Stimulated activated naive CD8-positive, alpha-beta T cell treated with anti-CD3 and anti-CD28 coated beads, Interleukin-15, Interleukin-2, amounts not matched to agents 100 ng/mL and 50 ng/mL, for 24 hours (primary cell): ENCODE measurements around the gene TLE2.
A peak's percentile ranks its signal among the peaks of the same experiment; 100 is the strongest.

ENCODE experiments used
- H3K27ac Mint-ChIP-seq: one replicate; pipeline ENCODE4 v1.8.0; 2021; ENCODE audit warnings: mild to moderate bottlenecking, mixed read lengths
- H3K27me3 Mint-ChIP-seq: one replicate; pipeline ENCODE4 v1.8.0; 2021; ENCODE audit warnings: mixed read lengths
- H3K36me3 Mint-ChIP-seq: one replicate; pipeline ENCODE4 v1.8.0; 2021; ENCODE audit warnings: low read depth, mixed read lengths
- H3K4me1 Mint-ChIP-seq: one replicate; pipeline ENCODE4 v1.8.0; 2021; ENCODE audit warnings: low read depth, mixed read lengths
- H3K4me3 Mint-ChIP-seq: one replicate; pipeline ENCODE4 v1.8.0; 2021; ENCODE audit warnings: mild to moderate bottlenecking, mixed read lengths
- H3K9me3 Mint-ChIP-seq: one replicate; pipeline ENCODE4 v1.8.0; 2021; ENCODE audit warnings: mixed read lengths

The TLE2 gene

DNA sequence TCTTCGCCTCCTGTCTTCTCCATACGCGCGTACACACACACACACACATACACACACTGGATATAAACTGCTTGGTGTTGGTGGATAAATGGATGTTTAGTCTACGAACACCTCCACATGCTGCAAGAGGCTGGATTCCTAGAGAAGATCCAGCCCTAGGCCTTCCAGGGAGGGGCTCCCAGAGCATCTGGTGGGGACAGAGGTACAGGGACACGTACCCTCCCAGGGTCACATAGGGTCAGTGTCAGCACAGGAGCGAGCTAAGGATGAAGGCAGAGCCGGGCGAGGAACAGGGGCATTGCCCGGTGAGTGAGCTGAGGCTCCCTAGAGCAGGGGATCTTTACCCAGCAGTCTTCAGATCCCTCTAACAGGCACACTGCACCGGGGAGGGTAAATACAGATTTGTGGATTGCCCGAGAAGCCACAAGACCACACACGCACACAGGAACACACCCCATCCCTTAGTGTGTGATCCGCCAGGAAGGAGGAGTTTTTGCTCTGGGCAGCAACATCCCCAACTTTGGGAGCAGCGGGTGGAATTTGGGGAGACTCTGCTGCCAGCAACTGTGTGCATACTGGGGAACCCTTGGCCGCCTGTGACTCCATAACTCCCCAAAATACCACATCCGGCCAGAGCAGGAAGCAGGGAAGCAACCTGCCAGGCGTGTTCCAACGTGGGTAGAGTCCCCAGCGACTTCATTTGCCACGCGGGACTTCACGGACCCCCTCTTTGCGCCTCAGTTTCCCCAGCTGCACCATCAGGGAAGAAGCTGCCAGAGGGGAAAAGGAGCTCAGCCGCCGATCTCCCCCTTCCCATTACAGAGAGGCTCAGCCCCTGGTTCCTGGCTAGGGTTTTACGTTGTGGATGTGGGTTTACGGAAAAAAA lies 5.8 kb upstream of the TLE2 start:
- Mint-ChIP-seq H3K4me1 (peaks cover 15% of the 10 kb centered on the region), H3K36me3 (no peaks in the 10 kb centered on the region), H3K4me3 (peak overlapping the region; percentile 85), H3K27ac (peak overlapping the region; percentile 96), H3K27me3 (peaks cover 6% of the 10 kb centered on the region), H3K9me3 (no peaks in the 10 kb centered on the region)

DNA sequence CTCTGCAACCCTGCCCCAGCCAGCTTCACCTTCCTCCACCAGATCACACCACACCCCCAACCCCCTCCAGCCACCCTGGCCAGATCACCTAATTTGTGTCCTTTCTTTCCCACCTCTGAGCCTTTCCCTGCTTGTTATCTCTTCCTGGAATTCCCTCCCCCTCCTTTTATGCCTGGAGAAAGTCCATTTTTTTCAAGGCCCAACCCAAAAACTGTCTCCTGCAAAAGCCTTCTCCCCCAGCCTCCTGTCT lies 5.3 kb upstream of the TLE2 start:
- Mint-ChIP-seq H3K4me1 (peaks cover 19% of the 10 kb centered on the region), H3K27ac (no peak overlapping the region), H3K36me3 (no peaks in the 10 kb centered on the region), H3K9me3 (no peaks in the 10 kb centered on the region), H3K4me3 (peak overlapping the region; percentile 33), H3K27me3 (peaks cover 6% of the 10 kb centered on the region)

DNA sequence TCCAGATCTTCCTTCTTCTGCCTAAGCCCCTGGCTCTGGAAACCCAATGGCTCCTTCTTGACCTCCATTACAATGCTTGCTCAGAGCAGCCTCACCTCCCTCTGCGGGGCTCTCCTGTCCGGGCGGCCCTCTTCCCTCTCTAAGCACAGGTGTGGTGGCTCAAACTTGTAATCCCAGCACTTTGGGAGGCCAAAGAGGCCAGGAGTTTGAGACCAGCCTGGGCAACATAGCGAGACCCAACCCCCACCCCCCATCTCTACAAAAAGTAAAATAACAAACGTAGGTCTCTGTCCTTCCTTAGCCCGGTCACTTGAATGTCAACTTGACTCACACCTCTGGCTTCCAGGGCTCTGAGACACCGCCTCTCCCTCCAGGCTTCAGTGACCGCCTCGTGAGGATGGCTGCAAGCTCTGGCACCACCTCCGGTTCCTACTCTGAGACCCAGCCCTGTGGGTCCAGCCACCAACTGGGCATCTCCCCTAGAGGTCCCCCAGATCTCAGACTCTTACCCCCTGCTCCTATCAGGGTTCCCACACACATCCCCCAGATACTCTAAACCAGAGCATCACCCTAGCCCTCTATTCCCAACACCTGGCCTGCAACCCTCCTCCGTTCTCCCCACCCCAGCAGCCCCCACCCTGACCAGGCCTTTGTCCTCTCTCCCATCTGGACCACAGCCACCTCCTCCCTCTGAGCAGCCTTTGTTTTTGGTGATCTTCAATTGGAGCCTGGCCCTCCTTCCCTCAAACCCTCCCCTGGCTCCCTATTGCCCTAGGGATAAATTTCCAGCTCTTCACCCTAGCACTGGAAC lies 4.7 kb upstream of the TLE2 start:
- H3K4me3 Mint-ChIP-seq, result peak overlapping the region; percentile 33
- H3K4me1 Mint-ChIP-seq, result peaks cover 19% of the 10 kb centered on the region
- H3K27ac Mint-ChIP-seq, result no peak overlapping the region
- no peaks in the 10 kb centered on the region for H3K36me3 Mint-ChIP-seq
- H3K27me3 Mint-ChIP-seq, result peaks cover 6% of the 10 kb centered on the region
- H3K9me3 Mint-ChIP-seq, result no peaks in the 10 kb centered on the region

DNA sequence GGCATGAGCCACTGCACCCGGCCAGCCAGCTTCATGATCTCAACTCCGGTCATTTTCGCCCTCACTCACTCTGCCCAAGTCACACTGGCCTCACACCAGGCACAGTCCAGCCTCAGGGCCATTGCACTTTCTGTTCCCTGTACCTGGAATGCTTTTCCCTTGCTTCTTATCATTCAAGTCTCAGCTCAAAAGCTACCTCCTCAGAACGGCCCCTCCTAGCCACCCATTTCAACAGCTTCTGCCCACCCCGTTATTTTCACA lies 2.5 kb upstream of the TLE2 start:
- Mint-ChIP-seq H3K27me3 (peaks cover 12% of the 10 kb centered on the region), H3K36me3 (no peaks in the 10 kb centered on the region), H3K4me1 (peaks cover 19% of the 10 kb centered on the region), H3K4me3 (no peak overlapping the region), H3K27ac (peak overlapping the region; percentile 22), H3K9me3 (no peaks in the 10 kb centered on the region)

DNA sequence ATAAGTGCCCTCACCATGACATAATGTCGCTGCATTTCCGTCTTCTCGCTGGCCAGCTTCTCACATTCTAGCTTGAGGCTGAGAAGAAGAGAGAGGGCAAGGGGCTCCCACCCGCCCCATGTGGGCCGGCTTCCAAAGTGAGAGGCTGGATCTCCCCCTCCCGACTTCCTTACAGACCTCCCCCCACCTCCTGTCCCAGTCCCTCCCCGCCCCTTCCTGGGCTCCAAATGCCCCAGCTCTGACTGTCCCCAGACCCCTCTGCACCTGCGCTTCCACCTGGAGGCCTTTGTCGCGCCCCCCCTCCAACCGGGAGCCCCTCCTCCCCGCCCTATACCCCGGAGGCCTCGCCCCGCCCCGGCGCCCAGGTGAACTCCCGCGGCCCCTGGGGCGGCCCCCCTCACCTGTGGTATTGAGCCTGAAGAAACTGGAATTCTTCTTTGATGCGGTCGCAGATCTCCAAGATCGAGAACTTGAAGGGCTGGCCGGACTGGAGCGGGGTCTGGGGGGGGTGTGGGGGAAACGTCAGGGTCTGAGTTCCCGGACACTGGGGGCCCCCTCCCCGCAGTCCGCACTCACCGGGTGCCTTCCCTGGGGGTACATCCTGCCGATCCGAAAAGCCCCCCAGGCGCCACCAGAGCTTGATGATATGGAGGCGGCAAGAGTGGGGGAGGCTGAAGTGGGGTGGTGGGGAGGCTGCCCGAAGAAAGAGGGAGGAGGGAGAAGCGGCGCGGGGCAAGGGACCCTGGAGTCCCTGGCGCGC lies 595 bp downstream of the TLE2 start:
- peaks cover 14% of the 10 kb centered on the region for H3K27me3 Mint-ChIP-seq
- no peak overlapping the region for H3K27ac Mint-ChIP-seq
- no peaks in the 10 kb centered on the region for H3K36me3 Mint-ChIP-seq
- peaks cover 21% of the 10 kb centered on the region for H3K4me1 Mint-ChIP-seq
- H3K4me3 Mint-ChIP-seq, result peak overlapping the region; percentile 37
- no peaks in the 10 kb centered on the region for H3K9me3 Mint-ChIP-seq

- H3K4me3 Mint-ChIP-seq, result no peak overlapping the region
Measured at GRCh38 chr19:3027981-3028304, 1.1 kb downstream of the TLE2 start.

GRCh38 chr19:3027292-3027691 lies 1.8 kb downstream of the TLE2 start:
- peaks cover 21% of the 10 kb centered on the region for H3K4me1 Mint-ChIP-seq
- H3K36me3 Mint-ChIP-seq, result no peaks in the 10 kb centered on the region
- no peaks in the 10 kb centered on the region for H3K9me3 Mint-ChIP-seq
- no peak overlapping the region for H3K27ac Mint-ChIP-seq
- H3K27me3 Mint-ChIP-seq, result peaks cover 14% of the 10 kb centered on the region
- H3K4me3 Mint-ChIP-seq, result no peak overlapping the region

More at GRCh38 chr19:3027981-3028304, 1.1 kb downstream of the TLE2 start:
- H3K36me3 Mint-ChIP-seq, result no peaks in the 10 kb centered on the region
- H3K9me3 Mint-ChIP-seq, result no peaks in the 10 kb centered on the region
- peaks cover 21% of the 10 kb centered on the region for H3K4me1 Mint-ChIP-seq
- H3K27me3 Mint-ChIP-seq, result peaks cover 14% of the 10 kb centered on the region
- no peak overlapping the region for H3K27ac Mint-ChIP-seq

- no peaks in the 10 kb centered on the region for H3K36me3 Mint-ChIP-seq
- H3K9me3 Mint-ChIP-seq, result no peaks in the 10 kb centered on the region
- H3K4me1 Mint-ChIP-seq, result peaks cover 21% of the 10 kb centered on the region
- H3K27me3 Mint-ChIP-seq, result peaks cover 14% of the 10 kb centered on the region
- no peak overlapping the region for H3K27ac Mint-ChIP-seq
- no peak overlapping the region for H3K4me3 Mint-ChIP-seq
Measured at GRCh38 chr19:3026768-3027167, 2.3 kb downstream of the TLE2 start.

- Mint-ChIP-seq H3K36me3 (no peaks in the 10 kb centered on the region), H3K27me3 (peaks cover 14% of the 10 kb centered on the region), H3K4me1 (peaks cover 21% of the 10 kb centered on the region), H3K4me3 (no peak overlapping the region), H3K9me3 (no peaks in the 10 kb centered on the region), H3K27ac (no peak overlapping the region)
Measured at GRCh38 chr19:3025549-3025886, 3.6 kb downstream of the TLE2 start.

DNA sequence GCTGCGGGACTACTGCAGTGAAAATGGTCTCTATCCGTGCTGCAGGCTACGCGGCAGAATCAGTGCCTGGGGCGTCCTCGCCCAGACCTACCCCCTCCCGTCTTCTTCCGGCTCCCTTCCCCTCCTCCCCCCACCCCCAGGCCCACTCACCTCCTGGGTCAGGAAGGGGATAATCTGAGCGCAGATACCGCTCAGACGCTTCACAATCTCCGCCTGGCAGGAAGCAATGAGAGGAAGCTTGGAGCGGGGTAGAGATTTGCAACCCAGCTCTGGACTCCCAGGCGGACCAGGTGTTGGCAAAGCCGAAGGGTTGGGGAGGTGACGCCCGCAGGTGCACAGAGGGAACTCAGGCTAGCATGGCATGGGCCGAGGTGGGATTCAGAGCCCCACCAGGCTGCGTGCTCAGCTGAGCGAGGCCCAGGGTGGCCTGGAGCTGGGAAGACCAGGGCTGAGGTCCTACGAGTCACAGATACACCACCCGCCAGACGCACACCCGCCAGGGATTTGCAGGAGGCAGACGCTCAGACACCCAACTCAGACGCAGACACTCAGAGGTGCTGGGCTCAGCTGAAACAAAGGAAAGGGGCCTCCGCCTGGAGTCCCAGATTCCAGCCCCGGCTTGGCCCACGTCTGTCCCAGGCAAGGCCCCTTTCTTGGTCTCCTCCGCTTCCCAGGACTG lies 4.1 kb downstream of the TLE2 start:
- Mint-ChIP-seq H3K36me3 (no peaks in the 10 kb centered on the region), H3K9me3 (no peaks in the 10 kb centered on the region), H3K27me3 (peaks cover 9% of the 10 kb centered on the region), H3K4me3 (no peak overlapping the region), H3K27ac (no peak overlapping the region), H3K4me1 (peaks cover 21% of the 10 kb centered on the region)

DNA sequence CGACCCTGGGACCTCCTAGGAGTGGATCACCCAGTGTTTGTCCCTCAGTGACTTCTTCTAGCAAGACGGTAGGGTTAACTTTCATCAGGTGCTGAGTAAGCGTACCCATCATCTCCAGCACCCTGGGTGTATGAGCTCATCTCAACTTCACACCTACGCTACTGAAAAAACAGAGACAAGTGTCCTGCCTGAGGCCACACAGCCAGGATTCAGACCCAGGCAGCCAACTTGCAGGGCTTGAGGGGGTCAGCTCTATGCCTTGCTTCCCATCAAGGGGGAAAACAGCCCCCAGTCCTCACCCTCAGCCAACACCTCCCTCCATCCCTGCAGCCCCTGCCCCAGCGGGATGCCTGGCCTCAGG lies 4.6 kb downstream of the TLE2 start:
- no peaks in the 10 kb centered on the region for H3K36me3 Mint-ChIP-seq
- H3K27me3 Mint-ChIP-seq, result peaks cover 8% of the 10 kb centered on the region
- H3K4me1 Mint-ChIP-seq, result peaks cover 18% of the 10 kb centered on the region
- no peaks in the 10 kb centered on the region for H3K9me3 Mint-ChIP-seq
- H3K4me3 Mint-ChIP-seq, result no peak overlapping the region
- no peak overlapping the region for H3K27ac Mint-ChIP-seq

DNA sequence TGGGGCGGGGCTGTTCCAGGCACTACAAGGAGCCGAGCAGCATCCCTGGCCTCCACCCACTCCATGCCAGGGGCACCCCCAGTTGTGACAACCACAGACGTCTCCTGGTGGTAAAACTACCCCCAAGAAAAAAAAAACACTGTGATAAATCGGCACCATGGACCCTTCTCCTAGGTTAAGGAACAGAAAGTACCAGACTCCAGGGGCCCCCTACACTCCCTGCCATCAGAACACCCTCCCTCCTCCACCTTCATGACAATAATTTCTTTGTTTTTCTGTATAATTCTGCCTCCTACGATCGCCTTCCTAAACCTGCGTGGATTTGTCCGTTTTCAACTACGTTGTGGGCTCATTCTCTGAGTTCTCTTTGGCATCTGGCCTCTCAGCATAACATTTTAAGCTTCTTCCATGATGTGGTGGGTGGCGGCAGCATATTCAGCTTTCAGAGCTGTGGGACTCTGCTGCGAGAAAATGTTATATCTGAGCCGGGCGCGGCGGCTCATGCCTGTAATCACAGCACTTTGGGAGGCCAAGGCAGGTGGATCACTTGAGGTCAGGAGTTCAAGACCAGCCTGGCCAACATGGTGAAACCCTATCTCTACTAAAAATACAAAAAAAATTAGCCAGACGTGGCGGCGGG lies 8.6 kb downstream of the TLE2 start:
- H3K4me1 Mint-ChIP-seq, result peaks cover 14% of the 10 kb centered on the region
- H3K9me3 Mint-ChIP-seq, result no peaks in the 10 kb centered on the region
- H3K4me3 Mint-ChIP-seq, result no peak overlapping the region
- H3K27ac Mint-ChIP-seq, result no peak overlapping the region
- peaks cover 3% of the 10 kb centered on the region for H3K27me3 Mint-ChIP-seq
- H3K36me3 Mint-ChIP-seq, result no peaks in the 10 kb centered on the region

- H3K27ac Mint-ChIP-seq, result no peak overlapping the region
- H3K36me3 Mint-ChIP-seq, result no peaks in the 10 kb centered on the region
- peaks cover 3% of the 10 kb centered on the region for H3K4me1 Mint-ChIP-seq
- no peak overlapping the region for H3K4me3 Mint-ChIP-seq
- no peaks in the 10 kb centered on the region for H3K27me3 Mint-ChIP-seq
- H3K9me3 Mint-ChIP-seq, result no peaks in the 10 kb centered on the region
Measured at GRCh38 chr19:3019211-3019854, 9.7 kb downstream of the TLE2 start.

DNA sequence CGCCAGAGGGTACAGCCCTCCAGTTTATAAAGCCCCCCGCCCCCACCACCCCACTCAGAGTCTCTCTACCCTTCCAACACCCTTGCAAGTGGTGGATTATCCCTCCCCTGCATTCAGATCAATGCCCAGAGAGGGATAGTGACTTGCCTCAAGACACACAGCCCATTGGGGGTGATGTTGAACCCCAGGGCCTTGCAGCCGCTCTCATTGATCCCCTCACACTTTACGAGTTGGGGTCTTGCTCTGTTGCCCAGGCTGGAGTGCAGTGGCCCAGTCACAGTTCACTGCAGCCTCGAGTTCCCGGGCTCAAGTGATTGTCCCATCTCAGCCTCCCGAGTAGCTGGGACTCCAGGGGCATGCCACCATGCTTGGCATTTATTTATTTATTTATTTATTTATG lies 11.2 kb downstream of the TLE2 start:
- Mint-ChIP-seq H3K27ac (no peak overlapping the region), H3K36me3 (no peaks in the 10 kb centered on the region), H3K27me3 (no peaks in the 10 kb centered on the region), H3K4me1 (no peaks in the 10 kb centered on the region), H3K9me3 (no peaks in the 10 kb centered on the region), H3K4me3 (no peak overlapping the region)
